HK-2 (cell line): ENCODE results near the gene SLC16A6.
"Not testable (repeated sequence)": the region's sequence is repeated elsewhere in the genome, so short reads cannot be mapped to it uniquely, and the experiment has no call there.

ENCODE experiments used
- DNase-seq: peaks from one replicate; pipeline ENCODE4 v3.0.0-alpha.2; 2018; ENCODE audit not compliant: unreplicated experiment

The SLC16A6 gene

GRCh38 chr17:68220186-68220585 lies 70.7 kb downstream of the SLC16A6 start:
- DNase-seq: not testable (repeated sequence)

- DNase-seq: not testable (repeated sequence)
These were observed 71.5 kb downstream of the SLC16A6 start for GRCh38 chr17:68219429-68219828.
